DOHH2 (cell line): ENCODE results near the gene SUPT6H.

Experiments used
- H3F3A ChIP-seq: fragments of 200-600 bp; sonication (generic), shearing (Covaris generic); 2 replicates; pipeline ENCODE4 v1.6.0; 2016; ENCODE audit warnings: antibody characterized with exemption, mild to moderate bottlenecking; ENCODE audit not compliant: control insufficient read depth, insufficient read depth
- H3K27ac ChIP-seq: fragments of 200-600 bp; sonication (generic); 2 replicates; pipeline ENCODE4 v1.5.1; 2014; ENCODE audit warnings: low read depth, mild to moderate bottlenecking, low read length, moderate library complexity
- H3K27me3 ChIP-seq: fragments of 200-600 bp; sonication (generic); 2 replicates; pipeline ENCODE4 v1.6.1; 2014; ENCODE audit warnings: mild to moderate bottlenecking, low read length, mixed read lengths; ENCODE audit not compliant: control insufficient read depth
- H3K36me3 ChIP-seq: fragments of 200-600 bp; sonication (generic); 2 replicates; pipeline ENCODE4 v1.6.1; 2014; ENCODE audit warnings: mild to moderate bottlenecking, low read length, moderate library complexity, mixed read lengths; ENCODE audit not compliant: control insufficient read depth
- H3K4me1 ChIP-seq: fragments of 200-600 bp; sonication (generic); 2 replicates; pipeline ENCODE4 v1.6.1; 2014; ENCODE audit warnings: mild to moderate bottlenecking, low read length, mixed read lengths; ENCODE audit not compliant: control insufficient read depth
- H3K4me2 ChIP-seq: fragments of 200-600 bp; sonication (generic); 2 replicates; pipeline ENCODE4 v1.6.0; 2014; ENCODE audit warnings: mild to moderate bottlenecking, low read length, moderate library complexity
- H3K4me3 ChIP-seq: fragments of 200-600 bp; sonication (generic); 2 replicates; pipeline ENCODE4 v1.5.1; 2014; ENCODE audit warnings: mild to moderate bottlenecking, low read length, mixed read lengths
- H3K79me2 ChIP-seq: fragments of 200-600 bp; sonication (generic); 2 replicates; pipeline ENCODE4 v1.6.1; 2014; ENCODE audit warnings: mild to moderate bottlenecking, low read length, mixed read lengths; ENCODE audit not compliant: control insufficient read depth
- H3K9me2 ChIP-seq: fragments of 200-600 bp; sonication (generic); replicated peaks from 2 replicates; pipeline ENCODE4 v1.6.1; 2014; ENCODE audit warnings: mild to moderate bottlenecking, low read length, mixed read lengths; ENCODE audit not compliant: control insufficient read depth
- H3K9me3 ChIP-seq: fragments of 200-600 bp; sonication (generic); 2 replicates; pipeline ENCODE4 v1.6.1; 2014; ENCODE audit warnings: antibody characterized with exemption, low read length, mixed read lengths; ENCODE audit not compliant: control insufficient read depth, insufficient read depth
- H4K20me1 ChIP-seq: fragments of 200-600 bp; sonication (generic); 2 replicates; pipeline ENCODE4 v1.6.0; 2014; ENCODE audit warnings: low read depth, mild to moderate bottlenecking, antibody characterized with exemption, low read length, moderate library complexity; ENCODE audit not compliant: control insufficient read depth, insufficient read depth
- EZH2phosphoT487 ChIP-seq: fragments of 200-600 bp; sonication (generic); IDR thresholded peaks from 2 replicates; pipeline ENCODE4 v1.6.1; 2017; ENCODE audit warnings: borderline replicate concordance, mild to moderate bottlenecking, antibody characterized with exemption, low read length, moderate library complexity, mixed read lengths
- TF ChIP-seq, protein P1 (sequence below): fragments of 200-600 bp; sonication (generic); IDR thresholded peaks from one replicate; pipeline ENCODE4 v1.5.1; 2014; ENCODE audit warnings: antibody characterized with exemption, mild to moderate bottlenecking, low read depth, low read length; ENCODE audit not compliant: poor library complexity, severe bottlenecking

Gene SUPT6H

GRCh38 chr17:28740406-28741357 is 78.7 kb downstream of the SUPT6H start:
- H3K27me3 ChIP-seq, result no peaks in the 10 kb centered on the region
- peak overlapping the region; percentile 90 for H3K27ac ChIP-seq
- peaks cover 3% of the 10 kb centered on the region for H4K20me1 ChIP-seq
- peaks cover 70% of the 10 kb centered on the region for H3K4me1 ChIP-seq
- peak overlapping the region; percentile 78 for H3K4me2 ChIP-seq
- H3F3A ChIP-seq, result peaks cover 29% of the 10 kb centered on the region
- H3K4me3 ChIP-seq, result peak overlapping the region; percentile 64
- peaks cover 53% of the 10 kb centered on the region for H3K36me3 ChIP-seq
- no peak for TF ChIP-seq EZH2phosphoT487
- TF ChIP-seq, protein P1, sequence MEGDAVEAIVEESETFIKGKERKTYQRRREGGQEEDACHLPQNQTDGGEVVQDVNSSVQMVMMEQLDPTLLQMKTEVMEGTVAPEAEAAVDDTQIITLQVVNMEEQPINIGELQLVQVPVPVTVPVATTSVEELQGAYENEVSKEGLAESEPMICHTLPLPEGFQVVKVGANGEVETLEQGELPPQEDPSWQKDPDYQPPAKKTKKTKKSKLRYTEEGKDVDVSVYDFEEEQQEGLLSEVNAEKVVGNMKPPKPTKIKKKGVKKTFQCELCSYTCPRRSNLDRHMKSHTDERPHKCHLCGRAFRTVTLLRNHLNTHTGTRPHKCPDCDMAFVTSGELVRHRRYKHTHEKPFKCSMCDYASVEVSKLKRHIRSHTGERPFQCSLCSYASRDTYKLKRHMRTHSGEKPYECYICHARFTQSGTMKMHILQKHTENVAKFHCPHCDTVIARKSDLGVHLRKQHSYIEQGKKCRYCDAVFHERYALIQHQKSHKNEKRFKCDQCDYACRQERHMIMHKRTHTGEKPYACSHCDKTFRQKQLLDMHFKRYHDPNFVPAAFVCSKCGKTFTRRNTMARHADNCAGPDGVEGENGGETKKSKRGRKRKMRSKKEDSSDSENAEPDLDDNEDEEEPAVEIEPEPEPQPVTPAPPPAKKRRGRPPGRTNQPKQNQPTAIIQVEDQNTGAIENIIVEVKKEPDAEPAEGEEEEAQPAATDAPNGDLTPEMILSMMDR, result no peak
- H3K9me2 ChIP-seq, result no peaks in the 10 kb centered on the region
- H3K9me3 ChIP-seq, result peaks cover 5% of the 10 kb centered on the region; the same call in 1 of the 2 replicates
- H3K79me2 ChIP-seq, result peaks cover 50% of the 10 kb centered on the region

DNA sequence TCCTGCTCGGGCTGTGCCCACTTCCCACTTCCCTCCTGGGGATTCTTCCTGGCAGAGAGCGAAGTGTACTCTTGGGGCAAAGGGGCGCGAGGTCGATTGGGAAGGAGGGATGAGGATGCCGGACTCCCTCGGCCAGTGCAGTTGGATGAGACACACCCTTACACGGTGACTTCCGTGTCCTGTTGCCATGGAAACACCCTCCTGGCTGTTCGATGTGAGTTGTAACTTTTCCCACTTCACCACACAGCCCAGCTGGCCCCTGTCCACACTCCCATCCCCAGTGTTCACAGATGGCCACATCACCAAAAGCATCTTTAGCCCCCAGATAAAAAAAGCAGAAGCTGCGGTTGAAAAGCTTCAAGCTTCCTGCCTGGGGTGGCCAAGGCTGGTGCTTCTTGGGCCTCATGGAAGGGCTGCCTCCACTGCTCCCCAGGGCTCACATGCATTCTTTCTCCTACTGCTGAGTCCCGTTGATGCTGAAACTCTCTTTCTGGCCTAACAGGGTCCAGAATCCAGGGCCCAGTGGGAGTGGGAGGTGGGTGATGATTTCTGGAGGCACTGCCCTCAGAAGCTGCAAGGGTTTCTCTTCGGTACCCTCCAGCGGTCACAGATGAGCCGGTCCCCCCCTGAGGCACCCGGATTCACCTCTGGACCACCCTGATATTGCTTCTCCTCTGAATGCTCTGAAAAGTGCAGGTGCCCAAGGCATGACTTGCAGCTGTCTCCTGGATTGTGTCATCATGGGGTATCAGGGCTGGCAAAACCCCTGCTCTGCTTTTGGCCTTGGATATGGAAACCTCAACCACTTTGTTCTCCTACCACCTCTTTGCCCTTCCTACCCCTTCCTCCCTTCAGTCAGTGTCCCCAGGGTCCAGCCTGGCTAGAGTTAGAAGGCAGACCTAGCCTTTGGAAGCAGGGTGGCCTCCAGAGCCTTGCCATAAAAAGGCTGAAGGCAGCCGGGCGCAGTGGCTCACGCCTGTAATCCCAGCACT is 79.6 kb downstream of the SUPT6H start:
- TF ChIP-seq EZH2phosphoT487, result no peak
- TF ChIP-seq, protein P1, result no peak
- no peaks in the 10 kb centered on the region for H3K27me3 ChIP-seq
- H3K9me3 ChIP-seq, result peaks cover 5% of the 10 kb centered on the region; the same call in 1 of the 2 replicates
- H3K4me2 ChIP-seq, result peak overlapping the region; percentile 78
- H3K79me2 ChIP-seq, result peaks cover 60% of the 10 kb centered on the region
- peak overlapping the region; percentile 64 for H3K4me3 ChIP-seq
- H3K27ac ChIP-seq, result peak overlapping the region; percentile 90
- peaks cover 63% of the 10 kb centered on the region for H3K36me3 ChIP-seq
- H3K4me1 ChIP-seq, result peaks cover 80% of the 10 kb centered on the region
- H3F3A ChIP-seq, result peaks cover 29% of the 10 kb centered on the region
- H4K20me1 ChIP-seq, result peaks cover 12% of the 10 kb centered on the region
- no peaks in the 10 kb centered on the region for H3K9me2 ChIP-seq

DNA sequence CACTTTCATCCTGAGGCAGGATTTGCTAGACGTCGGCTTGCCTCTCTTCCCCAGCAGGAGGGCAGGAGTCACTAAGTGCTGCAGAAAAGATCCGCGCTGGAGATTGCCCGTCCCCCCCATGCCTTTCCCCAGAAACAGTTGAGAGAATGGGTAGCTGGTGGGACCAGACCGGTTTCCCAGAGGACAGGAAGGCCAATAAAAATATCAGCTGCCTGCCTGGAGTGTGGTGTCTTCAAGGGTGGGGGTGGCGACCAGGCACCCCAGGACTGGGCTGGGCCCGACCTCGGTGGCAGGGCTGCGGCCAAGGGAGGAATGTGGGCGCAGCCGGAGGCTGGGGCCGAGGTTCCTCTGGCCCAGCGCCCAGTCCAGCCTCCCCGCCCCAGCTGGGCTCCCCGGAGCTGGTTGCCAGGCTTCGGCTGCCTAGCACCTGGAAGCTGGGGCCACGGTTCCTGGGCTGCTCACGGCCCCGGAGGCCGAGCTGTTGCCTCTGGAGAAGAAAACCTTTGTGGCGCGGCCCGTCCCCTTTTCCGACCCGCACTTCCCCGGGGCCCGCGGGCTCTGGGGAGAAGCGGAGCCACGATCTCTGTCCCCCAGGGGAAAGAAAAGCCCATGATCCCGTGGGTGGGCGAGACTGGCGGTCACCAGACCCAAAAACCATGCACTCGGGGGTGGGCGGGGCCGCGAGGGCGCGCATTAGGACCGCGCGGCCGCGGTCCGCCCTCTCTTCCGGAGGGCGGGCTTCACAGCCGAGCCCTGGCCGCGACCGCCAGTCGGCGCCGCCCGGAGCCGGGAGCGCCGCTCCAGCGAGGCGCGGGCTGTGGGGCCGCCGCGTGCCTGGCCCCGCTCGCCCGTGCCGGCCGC is 81.5 kb downstream of the SUPT6H start, which contains the start of gene TRAF4:
Gene TRAF4 (plus strand): TSS at position 769 of the 861 bp plus-strand sequence. CDS start 102 bp downstream, outside the sequence.
- Histone ChIP-seq H3K9me3 (no peaks in the 10 kb centered on the region), H3F3A (peaks cover 31% of the 10 kb centered on the region), H3K79me2 (peaks cover 69% of the 10 kb centered on the region), H4K20me1 (peaks cover 20% of the 10 kb centered on the region), H3K4me1 (peaks cover 72% of the 10 kb centered on the region), H3K4me3 (peak within 1 kb of the TSS; percentile 97), H3K4me2 (peak within 1 kb of the TSS; percentile 99), H3K27ac (peak within 1 kb of the TSS; percentile 90), H3K36me3 (peaks cover 70% of the 10 kb centered on the region), H3K27me3 (no peaks in the 10 kb centered on the region), H3K9me2 (no peaks in the 10 kb centered on the region)
- TF ChIP-seq, protein P1, result no peak
- no peak for TF ChIP-seq EZH2phosphoT487
